ENCODE data around the gene FRMD7. TPM values are rescaled to one million over a fixed set of nuclear protein-coding genes. Genes with fewer than 3 reads are reported as not detected.

Gene FRMD7
- total RNA-seq, 1 experiment from 2014 or later, result not detected

DNA sequence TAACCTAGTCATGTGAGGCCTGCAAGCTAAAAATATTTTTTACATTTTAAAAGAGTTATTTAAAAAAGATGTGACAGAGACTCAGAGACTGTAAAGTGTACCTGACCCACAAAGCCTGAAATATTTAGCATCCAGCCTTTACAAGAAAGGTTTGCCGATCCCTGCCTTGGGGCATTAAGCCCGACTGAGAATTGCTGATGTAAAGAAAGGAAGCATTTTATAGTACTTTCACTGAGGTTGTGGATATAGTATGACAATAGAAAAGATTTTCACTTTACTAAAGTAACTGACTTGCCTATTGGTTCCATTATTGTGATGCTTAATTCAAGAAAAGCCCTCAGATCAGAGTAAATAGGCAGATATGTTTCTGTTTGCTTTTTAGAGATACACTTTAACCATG is 87.8 kb downstream of the FRMD7 start:
- H3K79me2 ChIP-seq (ENCODE audit: insufficient read depth, low read length), result peaks cover 7% of the 10 kb centered on the region; the same call in 1 of the 2 replicates
- peaks cover 74 to 90% of the 10 kb centered on the region in 2 experiments for H3K4me1 Mint-ChIP-seq

More for the DNA sequence above, 87.8 kb downstream of the FRMD7 start:
- Histone ChIP-seq H4K8ac (replicated peaks; ENCODE audit: insufficient read length, low read depth, low read length) (no peak overlapping the region), H3T11ph (ENCODE audit: low read length) (no peak overlapping the region), H2BK12ac (ENCODE audit: insufficient read length, low read depth, low read length) (no peak overlapping the region), H3K9me3 (ENCODE audit: control insufficient read depth, low read depth, low read length) (no peaks in the 10 kb centered on the region), H3K9ac (ENCODE audit: extremely low read depth, insufficient read length, low read length) (no peak overlapping the region), H4K91ac (ENCODE audit: insufficient read length, low read depth, low read length) (no peak overlapping the region), H3K79me1 (ENCODE audit: insufficient read depth, low read depth, low read length, poor library complexity, severe bottlenecking) (no peaks in the 10 kb centered on the region), H3K4me2 (ENCODE audit: insufficient read depth, insufficient read length, low read length) (no peak overlapping the region), H3K4me1 (ENCODE audit: insufficient read depth, low read length) (peaks cover 12% of the 10 kb centered on the region; the same call in 1 of the 2 replicates), H3K18ac (ENCODE audit: insufficient read length, low read depth, low read length) (no peak overlapping the region), H3K27ac (ENCODE audit: insufficient read length, low read depth, low read length) (no peak overlapping the region), H3K23ac (ENCODE audit: insufficient read length, low read depth, low read length) (no peak overlapping the region), H3K14ac (ENCODE audit: insufficient read depth, low read length) (no peak overlapping the region), H3K27me3 (ENCODE audit: insufficient read depth, low read length) (no peaks in the 10 kb centered on the region), H2BK15ac (ENCODE audit: low read depth, low read length) (no peak overlapping the region), H2BK20ac (ENCODE audit: low read depth, low read length, poor library complexity, severe bottlenecking) (no peak overlapping the region), H4K20me1 (ENCODE audit: control insufficient read depth, insufficient read depth, insufficient read length) (no peaks in the 10 kb centered on the region), H3K56ac (ENCODE audit: insufficient read length, low read depth, low read length) (no peak overlapping the region), H2AFZ (ENCODE audit: low read length) (no peak overlapping the region), H2BK5ac (ENCODE audit: insufficient read length, low read length) (no peak overlapping the region), H2AK5ac (ENCODE audit: insufficient read length, low read length) (no peak overlapping the region), H3K4ac (ENCODE audit: low read depth, low read length) (no peak overlapping the region), H3K23me2 (ENCODE audit: insufficient read length, low read depth, low read length, poor library complexity, severe bottlenecking) (no peaks in the 10 kb centered on the region), H4K5ac (ENCODE audit: insufficient read length, low read depth, low read length) (no peak overlapping the region), H2BK120ac (ENCODE audit: low read depth, low read length, poor library complexity, severe bottlenecking) (no peak overlapping the region)
- H3K27me3 Mint-ChIP-seq (ENCODE audit: low read depth), result no peaks in the 10 kb centered on the region
- peak overlapping the region in 1 of 3 experiments; percentile 70; a peak in 2 of 7 replicates for H3K27ac Mint-ChIP-seq
- no peaks in the 10 kb centered on the region for H3K9me3 Mint-ChIP-seq
- DNase-seq, result no peak
- TF ChIP-seq, protein P1, sequence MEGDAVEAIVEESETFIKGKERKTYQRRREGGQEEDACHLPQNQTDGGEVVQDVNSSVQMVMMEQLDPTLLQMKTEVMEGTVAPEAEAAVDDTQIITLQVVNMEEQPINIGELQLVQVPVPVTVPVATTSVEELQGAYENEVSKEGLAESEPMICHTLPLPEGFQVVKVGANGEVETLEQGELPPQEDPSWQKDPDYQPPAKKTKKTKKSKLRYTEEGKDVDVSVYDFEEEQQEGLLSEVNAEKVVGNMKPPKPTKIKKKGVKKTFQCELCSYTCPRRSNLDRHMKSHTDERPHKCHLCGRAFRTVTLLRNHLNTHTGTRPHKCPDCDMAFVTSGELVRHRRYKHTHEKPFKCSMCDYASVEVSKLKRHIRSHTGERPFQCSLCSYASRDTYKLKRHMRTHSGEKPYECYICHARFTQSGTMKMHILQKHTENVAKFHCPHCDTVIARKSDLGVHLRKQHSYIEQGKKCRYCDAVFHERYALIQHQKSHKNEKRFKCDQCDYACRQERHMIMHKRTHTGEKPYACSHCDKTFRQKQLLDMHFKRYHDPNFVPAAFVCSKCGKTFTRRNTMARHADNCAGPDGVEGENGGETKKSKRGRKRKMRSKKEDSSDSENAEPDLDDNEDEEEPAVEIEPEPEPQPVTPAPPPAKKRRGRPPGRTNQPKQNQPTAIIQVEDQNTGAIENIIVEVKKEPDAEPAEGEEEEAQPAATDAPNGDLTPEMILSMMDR (conservative IDR thresholded peaks at IDR 0.05), result no peak
- H3K4me3 Mint-ChIP-seq, result no peak overlapping the region; a peak in 1 of 5 replicates
- H3K36me3 Mint-ChIP-seq (ENCODE audit: insufficient read depth in 1 of 3, low read depth in 3 of 3), result no peaks in the 10 kb centered on the region; a peak in 1 of 7 replicates
- no CpG with 5 or more reads among the region's 2 CpGs for WGBS (ENCODE audit: extremely low coverage, insufficient read length, low lambda C conversion rate)
